K562 (cell line): ENCODE measurements around the gene EYA2. TPM values are rescaled to one million over a fixed set of nuclear protein-coding genes. Genes with fewer than 3 reads are reported as not detected.

Source experiments
- ATAC-seq: fragments of 200-7000 bp; cut with Tn5 transposase; 3 replicates; pipeline ENCODE4 v1.9.1; 2020; ENCODE audit warnings: moderate library complexity
- BruUV-seq: library from RNA; stranded (reverse); fragments of 400-500 nt; replicated peaks from 2 replicates; lab custom pipeline; 2021; lab: Mats Ljungman, UMichigan
- CTCF ChIA-PET: fragments of 300-600 bp; formaldehyde crosslinking; extraction: SDS; loops from one replicate; lab custom pipeline; 2021; ENCODE audit warnings: low intra/inter-chr PET ratio; lab: Yijun Ruan, JAX
- POLR2A ChIA-PET: fragments of 300-600, 350-650 bp; sonication (Branson Sonifier 250); formaldehyde crosslinking; extraction: SDS; loops from one replicate; lab custom pipeline; 2021; ENCODE audit warnings: antibody characterized with exemption, inconsistent platforms; lab: Yijun Ruan, JAX
- DNase-seq, 4 experiments: peaks; one replicate each; pipeline versions ENCODE4 v3.0.0 to v3.0.0-alpha.2; 2011 to 2018; ENCODE audit warnings: low spot score in 3 of 4, mixed read lengths in 3 of 4; ENCODE audit errors: extremely low read depth in 1 of 4
- FAIRE-seq: peaks from 2 replicates; lab custom pipeline; 2011; peaks lifted over from hg19 to GRCh38; lab: Jason Lieb, UNC
- H2AFZ ChIP-seq: 2 replicates; pipeline ENCODE4 v1.6.0; 2011; ENCODE audit warnings: low read depth, low read length, control low read depth, inconsistent platforms
- H3K27ac ChIP-seq: fragments of 200-600 bp; 3 replicates; pipeline ENCODE4 v1.8.0; 2011; ENCODE audit warnings: low read depth, mild to moderate bottlenecking, control low read depth, inconsistent platforms, low read length, moderate library complexity, mixed read lengths; ENCODE audit errors: extremely low read depth
- H3K27me3 ChIP-seq, 2 experiments: fragments of 300-600 bp in 1 of 2; 2 replicates in 1 of 2; 3 replicates in 1 of 2; pipeline versions ENCODE4 v1.6.0 to v1.8.0; 2011; ENCODE audit warnings: inconsistent platforms in 2 of 2, low read length in 2 of 2, mild to moderate bottlenecking in 1 of 2, mixed read lengths in 1 of 2, moderate library complexity in 1 of 2; ENCODE audit not compliant: control insufficient read depth in 2 of 2, insufficient read depth in 2 of 2
- H3K36me3 ChIP-seq: fragments of 300-600 bp; 3 replicates; pipeline ENCODE4 v1.8.0; 2011; ENCODE audit warnings: mild to moderate bottlenecking, low read length, inconsistent platforms; ENCODE audit not compliant: control insufficient read depth, insufficient read depth
- H3K4me1 ChIP-seq, 2 experiments: fragments of 200-600 bp in 1 of 2; replicated peaks in 1 of 2; 2 replicates in 1 of 2; 3 replicates in 1 of 2; pipeline versions ENCODE4 v1.5.1 to v1.8.0; 2011; ENCODE audit warnings: inconsistent platforms in 2 of 2, low read length in 2 of 2, mild to moderate bottlenecking in 1 of 2, mixed read lengths in 1 of 2, moderate library complexity in 1 of 2; ENCODE audit not compliant: control insufficient read depth in 2 of 2, insufficient read depth in 2 of 2
- H3K4me2 ChIP-seq: 2 replicates; pipeline ENCODE4 v1.6.1; 2011; ENCODE audit warnings: low read length, control low read depth, inconsistent platforms, mixed read lengths; ENCODE audit not compliant: insufficient read depth
- H3K4me3 ChIP-seq: fragments of 200-600 bp; sonication (generic), shearing (Covaris generic); 2 replicates; pipeline ENCODE4 v1.5.1; 2016; ENCODE audit warnings: control low read depth, inconsistent platforms
- H3K79me2 ChIP-seq: fragments of 200-600 bp; 3 replicates; pipeline ENCODE4 v1.8.0; 2011; ENCODE audit warnings: low read length, inconsistent platforms; ENCODE audit not compliant: control insufficient read depth, insufficient read depth
- H3K9ac ChIP-seq, 2 experiments: 2 replicates each; pipeline versions ENCODE4 v1.6.0 to v1.6.1; 2011; ENCODE audit warnings: low read depth in 2 of 2, low read length in 2 of 2, control low read depth in 1 of 2, inconsistent platforms in 1 of 2, mild to moderate bottlenecking in 1 of 2, mixed read lengths in 1 of 2; ENCODE audit not compliant: insufficient read depth in 1 of 2
- H3K9me1 ChIP-seq: one replicate; pipeline ENCODE4 v1.6.0; 2011; ENCODE audit warnings: inconsistent platforms, mild to moderate bottlenecking, low read length, moderate library complexity; ENCODE audit not compliant: control insufficient read depth, insufficient read depth
- H3K9me3 ChIP-seq: replicated peaks from 2 replicates; pipeline ENCODE4 v1.5.1; 2011; ENCODE audit warnings: low read depth, low read length, inconsistent platforms; ENCODE audit not compliant: control insufficient read depth, insufficient read depth
- H4K20me1 ChIP-seq: replicated peaks from 2 replicates; pipeline ENCODE4 v1.6.1; 2011; ENCODE audit warnings: low read length, inconsistent platforms, mixed read lengths; ENCODE audit not compliant: control insufficient read depth, insufficient read depth
- ARID2 ChIP-seq: fragments of 450-650 bp; IDR thresholded peaks from 2 replicates; pipeline ENCODE4 v1.6.1; 2017; ENCODE audit warnings: antibody characterized with exemption, mild to moderate bottlenecking
- CBX3 ChIP-seq, 2 experiments: IDR thresholded peaks; 1 replicate in 1 of 2; 2 replicates in 1 of 2; pipeline ENCODE4 v1.6.1; 2012; ENCODE audit warnings: inconsistent platforms in 2 of 2, low read length in 2 of 2, borderline replicate concordance in 1 of 2, control low read depth in 1 of 2
- CTBP1 ChIP-seq: fragments of 450-650 bp; IDR thresholded peaks from 2 replicates; pipeline ENCODE4 v1.6.1; 2016; ENCODE audit warnings: borderline replicate concordance
- FOXK1 ChIP-seq: sonication (generic); formaldehyde crosslinking; IDR thresholded peaks from 2 replicates; pipeline ENCODE4 v1.8.0; 2022; ENCODE audit warnings: missing genetic modification reagents, mild to moderate bottlenecking, borderline replicate concordance
- GATAD2B ChIP-seq: fragments of 450-650 bp; IDR thresholded peaks from 2 replicates; pipeline ENCODE4 v1.6.1; 2017; ENCODE audit warnings: mild to moderate bottlenecking, borderline replicate concordance
- IFI16 ChIP-seq: fragments of 250-450 bp; sonication (Bioruptor Pico); IDR thresholded peaks from 2 replicates; pipeline ENCODE4 v2.1.2; 2022; ENCODE audit warnings: mild to moderate bottlenecking, inconsistent platforms
- IRF9 ChIP-seq: fragments of 450-650 bp; IDR thresholded peaks from 2 replicates; pipeline ENCODE4 v1.6.1; 2016; ENCODE audit warnings: missing biosample characterization, missing genetic modification characterization
- SIN3B ChIP-seq: fragments of 450-650 bp; IDR thresholded peaks from 2 replicates; pipeline ENCODE4 v1.6.1; 2017; ENCODE audit warnings: low read depth, mild to moderate bottlenecking, moderate library complexity
- TBP ChIP-seq: optimal IDR thresholded peaks from 2 replicates; pipeline ENCODE3; 2011; ENCODE audit warnings: low read depth, low read length, improper control_type of control experiment
- TCF15 ChIP-seq: fragments of 250-450 bp; sonication (Bioruptor Pico); IDR thresholded peaks from 2 replicates; pipeline ENCODE4 v1.8.0; 2022; ENCODE audit warnings: moderate library complexity, mild to moderate bottlenecking, inconsistent platforms
- XRCC3 ChIP-seq: fragments of 450-650 bp; IDR thresholded peaks from 2 replicates; pipeline ENCODE4 v1.6.1; 2017; ENCODE audit warnings: mild to moderate bottlenecking, moderate library complexity
- ZBTB1 ChIP-seq: sonication (generic); formaldehyde crosslinking; IDR thresholded peaks from 2 replicates; pipeline ENCODE4 v1.8.1; 2023; ENCODE audit warnings: missing genetic modification reagents, low read depth, mild to moderate bottlenecking, borderline replicate concordance
- ZNF408 ChIP-seq: fragments of 250-450 bp; sonication (Bioruptor Pico); IDR thresholded peaks from 2 replicates; pipeline ENCODE4 v1.4.0; 2020; ENCODE audit warnings: low read depth, mild to moderate bottlenecking, moderate library complexity
- ZNF444 ChIP-seq: fragments of 250-450 bp; sonication (Bioruptor Pico); IDR thresholded peaks from 2 replicates; pipeline ENCODE4 v1.4.0; 2020; ENCODE audit warnings: mild to moderate bottlenecking, moderate library complexity
- ZNF551 ChIP-seq: fragments of 250-450 bp; sonication (Bioruptor Pico); IDR thresholded peaks from 2 replicates; pipeline ENCODE4 v1.5.0; 2021; ENCODE audit warnings: mild to moderate bottlenecking, moderate library complexity
- WGBS: fragments of 100-300 bp; shearing (Covaris generic); methylation state at CpG from one replicate; pipeline ENCODE4 v1.1.6; 2016; ENCODE audit warnings: low coverage, mixed read lengths; ENCODE audit not compliant: insufficient coverage; ENCODE audit errors: missing lambda C conversion rate; 5-methylcytosine and 5-hydroxymethylcytosine counted together
- in situ Hi-C: fragments of 300-500 bp; cut with MboI; formaldehyde crosslinking; loops from 4 replicates; pipeline ENCODE4 v1.15.0; 2018; ENCODE audit warnings: inconsistent platforms, mixed read lengths
- intact Hi-C: fragments of 100-400 bp; cut with micrococcal nuclease; formaldehyde crosslinking; loops from 2 replicates; pipeline ENCODE4 v1.14.2; 2022
- polyA plus RNA-seq, 8 experiments: library from polyadenylated mRNA; depleted of rRNA in 4 of 8; stranded (reverse) in 5 of 8; unstranded in 3 of 8; fragments of >200 nt; fragmentation: Nextera tagmentation in 2 of 8; fragmentation: Illumina TruSeq in 1 of 8; extraction: Ambion mirVana in 2 of 8; extraction: Trizol in 1 of 8; gene quantifications; 2 replicates each; pipeline versions ENCODE4 v1.2.1 to v1.2.3, GENCODE V29; 2011 to 2014; ENCODE audit warnings: inconsistent platforms in 1 of 8, missing spikeins in 1 of 8
- total RNA-seq, 7 experiments: library from RNA; depleted of rRNA in 6 of 7; stranded (reverse); fragments of >200 nt in 6 of 7; fragmentation: Illumina TruSeq in 2 of 7; extraction: Trizol in 2 of 7; gene quantifications; 2 replicates each; pipeline versions ENCODE4 v1.2.1 to v1.2.3, GENCODE V29; 2011 to 2021; ENCODE audit warnings: low replicate concordance in 1 of 7

The EYA2 gene
- total and polyA plus RNA-seq, 9 of the 15 experiments (the other 6 are each of a cell fraction or from before 2014, with no cell fraction given) = 0.03 TPM; not detected in 8

GRCh38 chr20:46985671-46986070 is 91.0 kb downstream of the EYA2 start:
- intact Hi-C loops = no loop called here
- Histone ChIP-seq H3K27ac (no peak overlapping the region), H3K4me1 (peaks cover 4 to 9% of the 10 kb centered on the region in 2 experiments), H2AFZ (no peak overlapping the region), H3K27me3 (no peaks in the 10 kb centered on the region), H3K4me3 (no peak overlapping the region), H3K79me2 (no peaks in the 10 kb centered on the region), H4K20me1 (no peaks in the 10 kb centered on the region), H3K9ac (no peak overlapping the region), H3K9me1 (no peaks in the 10 kb centered on the region), H3K9me3 (no peaks in the 10 kb centered on the region), H3K4me2 (no peak overlapping the region), H3K36me3 (no peaks in the 10 kb centered on the region)
- POLR2A ChIA-PET = interaction anchor here (1.0 kb wide), 1 partner anchor 9 kb away, joined by 3 read pairs; no protein-coding TSS in a partner anchor
- in situ Hi-C loops = no loop called here
- FAIRE-seq (no peak), DNase-seq (no peak), ATAC-seq (no peak)
- CTCF ChIA-PET = no interaction called here
- no TSS peak for BruUV-seq
- no peak for TF ChIP-seq IRF9 (tag)
- no peak for TF ChIP-seq CTBP1
- no peak for TF ChIP-seq ZNF444
- no peak for TF ChIP-seq TBP
- no peak for TF ChIP-seq ARID2
- TF ChIP-seq CBX3 (IDR thresholded peaks at IDR 0.05; ENCODE audit: borderline replicate concordance in 1 of 2, low read length in 2 of 2) = no peak
- no peak for TF ChIP-seq FOXK1 (CRISPR knock-in tag)
- TF ChIP-seq XRCC3 = no peak
- TF ChIP-seq SIN3B = no peak
- no peak for TF ChIP-seq IFI16 (CRISPR knock-in tag)
- no peak for TF ChIP-seq ZBTB1 (CRISPR knock-in tag)
- TF ChIP-seq ZNF408 (CRISPR knock-in tag) = no peak
- TF ChIP-seq TCF15 (CRISPR knock-in tag) = no peak
- TF ChIP-seq GATAD2B = no peak
- TF ChIP-seq ZNF551 = no peak
- WGBS = 8% methylated on average over 2 of the region's 2 CpGs
